Measurements from ENCODE around the gene KDM7A.

Gene KDM7A

DNA sequence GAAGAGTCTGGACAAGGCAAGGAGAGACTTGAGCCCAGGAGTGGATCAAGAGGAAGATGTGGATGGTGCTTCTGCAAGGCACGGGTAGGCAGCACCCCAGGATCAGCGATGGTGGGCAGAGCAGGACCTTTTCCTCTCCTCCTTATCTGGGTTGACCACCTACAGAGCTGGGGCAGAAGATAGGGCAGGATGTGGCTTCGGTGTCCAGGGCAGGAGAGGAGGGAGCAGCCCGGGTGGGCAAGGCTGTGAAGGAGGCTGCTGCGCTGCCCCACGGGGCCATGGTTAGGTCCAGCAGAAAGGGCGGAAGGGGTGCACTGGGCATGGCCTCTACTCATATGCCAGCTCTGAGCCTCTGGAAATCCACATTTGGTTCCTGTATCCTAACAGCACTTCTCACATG lies 94.0 kb downstream of the KDM7A start:
- DNase-seq (ENCODE audit: low spot score) = no peak

DNA sequence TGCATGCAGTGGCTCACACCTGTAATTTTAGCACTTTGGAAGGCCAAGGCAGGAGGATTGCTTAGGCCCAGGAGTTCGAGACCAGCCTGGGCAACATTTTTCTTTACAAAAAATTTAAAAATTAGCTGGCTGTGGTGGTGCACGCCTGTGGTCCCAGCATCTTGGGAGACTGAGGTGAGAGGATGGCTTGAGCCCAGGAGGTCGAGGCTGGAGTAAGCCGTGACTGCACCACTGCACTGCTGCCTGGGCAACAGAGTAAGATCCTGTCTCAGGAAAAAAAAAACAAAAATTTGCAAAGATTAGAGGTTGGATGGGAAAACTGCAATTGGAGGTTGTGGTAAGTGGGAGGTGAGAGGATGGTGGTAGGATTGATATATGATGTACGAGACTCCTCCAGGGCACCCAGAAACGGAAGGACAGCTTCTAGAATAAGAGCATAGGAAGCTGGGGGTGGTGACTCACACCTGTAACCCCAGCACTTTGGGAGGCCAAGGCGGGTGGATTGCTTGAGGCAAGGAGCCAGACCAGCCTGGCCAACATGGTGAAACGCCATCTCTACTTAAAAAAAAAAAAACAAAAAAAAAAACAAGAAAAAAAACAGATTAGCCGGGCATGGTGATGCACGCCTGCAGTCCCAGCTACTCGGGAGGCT lies 94.9 kb downstream of the KDM7A start:
- DNase-seq (ENCODE audit: low spot score) = no peak

DNA sequence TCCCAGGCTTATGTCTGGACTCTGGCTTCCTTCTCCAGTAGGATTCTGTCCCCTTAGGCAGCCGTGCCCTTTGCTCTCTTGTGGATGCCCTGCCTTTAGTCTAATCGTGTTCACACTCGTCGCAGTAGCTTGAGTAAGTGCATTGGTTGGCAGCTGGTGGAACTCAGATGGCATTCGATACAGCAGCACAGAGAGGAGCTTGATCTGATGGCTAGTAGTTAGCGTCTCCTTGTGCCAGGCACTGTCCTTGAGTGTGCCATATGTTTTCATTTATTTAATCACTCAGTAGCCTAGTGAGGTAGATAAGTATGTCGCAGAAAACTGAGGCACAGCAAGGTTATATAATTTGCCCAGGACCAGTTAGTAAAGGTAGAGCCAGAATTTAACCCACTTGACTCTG lies 95.9 kb downstream of the KDM7A start:
- no peak for DNase-seq (ENCODE audit: low spot score)

DNA sequence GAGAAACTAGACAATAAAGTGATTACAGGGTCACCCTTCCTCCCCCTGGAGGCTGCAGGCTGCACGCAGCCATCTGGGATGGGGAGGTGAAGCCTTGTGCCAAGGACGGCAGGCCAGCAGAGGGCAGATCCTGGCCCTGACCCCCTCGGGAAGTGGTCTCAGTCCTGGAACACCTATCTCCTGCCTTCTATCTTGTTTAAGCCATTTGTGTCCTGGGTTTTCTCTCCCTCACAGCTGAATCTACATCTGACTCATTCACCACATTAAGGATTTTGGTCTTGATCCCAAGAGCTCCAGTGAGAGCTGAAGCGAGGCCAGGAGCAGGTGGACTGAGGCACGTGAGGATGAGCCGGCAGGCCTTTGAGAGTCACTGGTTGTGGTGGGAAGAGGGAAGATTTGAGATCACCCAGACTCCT lies 97.7 kb downstream of the KDM7A start:
- peak; percentile 62 for DNase-seq (ENCODE audit: low spot score)

DNA sequence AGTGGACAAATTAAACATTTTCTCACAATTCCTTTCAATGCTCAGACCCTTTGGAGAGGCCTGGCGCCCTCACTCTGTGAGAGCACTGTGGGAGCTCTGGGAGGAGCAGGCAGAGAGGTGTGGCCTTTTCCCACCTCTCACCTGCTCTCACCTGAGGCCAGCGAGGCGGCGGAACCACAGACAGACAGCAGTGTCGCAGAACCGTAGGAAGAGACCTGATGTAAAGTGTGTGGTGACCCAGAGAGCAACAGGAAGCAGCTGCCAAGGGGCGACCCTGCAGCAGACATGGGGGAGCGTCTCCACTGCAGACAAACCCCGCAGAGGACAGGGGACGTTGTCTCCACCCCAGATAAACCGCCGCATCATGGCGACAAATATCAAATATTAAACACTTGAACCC lies 98.4 kb downstream of the KDM7A start:
- DNase-seq (ENCODE audit: low spot score) = no peak

DNA sequence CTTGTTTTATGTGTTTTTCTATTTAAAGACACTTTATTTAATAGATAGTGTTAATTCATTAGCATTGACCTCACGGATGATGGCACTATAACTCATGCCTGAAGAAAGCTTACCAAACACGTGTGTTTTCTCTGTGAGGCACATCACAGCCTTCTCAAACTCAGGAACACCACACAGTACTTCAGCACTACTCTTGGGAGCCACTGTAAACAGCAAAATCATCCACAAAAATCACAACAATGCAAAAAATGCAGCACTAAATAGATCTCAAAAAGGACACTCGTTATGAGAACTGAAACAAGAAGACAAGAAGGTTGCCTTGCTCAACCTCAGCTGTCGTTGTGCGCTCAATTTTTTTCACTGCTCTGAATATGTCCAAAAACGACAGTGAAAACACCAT lies 102.0 kb downstream of the KDM7A start:
- DNase-seq (ENCODE audit: low spot score) = no peak

DNA sequence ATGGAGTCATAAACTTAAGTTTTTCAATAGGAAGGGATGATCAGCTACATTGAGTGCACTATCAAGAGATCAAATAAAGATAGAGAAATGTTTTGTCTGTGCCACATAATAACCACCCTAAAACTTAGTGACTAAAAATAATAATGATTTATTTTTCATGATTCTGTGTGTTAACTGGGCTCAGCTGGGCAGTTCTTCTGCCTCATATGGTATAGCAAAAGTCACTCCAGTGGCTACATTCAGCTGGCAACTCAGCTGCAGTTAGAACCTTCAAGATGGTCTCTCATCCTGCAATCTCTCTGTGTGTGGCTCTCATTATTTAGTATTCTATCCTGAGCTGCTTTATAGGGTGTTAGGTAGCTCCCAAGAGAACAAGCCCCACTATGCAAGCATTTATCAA lies 106.2 kb downstream of the KDM7A start:
- no peak for DNase-seq (ENCODE audit: low spot score)

DNA sequence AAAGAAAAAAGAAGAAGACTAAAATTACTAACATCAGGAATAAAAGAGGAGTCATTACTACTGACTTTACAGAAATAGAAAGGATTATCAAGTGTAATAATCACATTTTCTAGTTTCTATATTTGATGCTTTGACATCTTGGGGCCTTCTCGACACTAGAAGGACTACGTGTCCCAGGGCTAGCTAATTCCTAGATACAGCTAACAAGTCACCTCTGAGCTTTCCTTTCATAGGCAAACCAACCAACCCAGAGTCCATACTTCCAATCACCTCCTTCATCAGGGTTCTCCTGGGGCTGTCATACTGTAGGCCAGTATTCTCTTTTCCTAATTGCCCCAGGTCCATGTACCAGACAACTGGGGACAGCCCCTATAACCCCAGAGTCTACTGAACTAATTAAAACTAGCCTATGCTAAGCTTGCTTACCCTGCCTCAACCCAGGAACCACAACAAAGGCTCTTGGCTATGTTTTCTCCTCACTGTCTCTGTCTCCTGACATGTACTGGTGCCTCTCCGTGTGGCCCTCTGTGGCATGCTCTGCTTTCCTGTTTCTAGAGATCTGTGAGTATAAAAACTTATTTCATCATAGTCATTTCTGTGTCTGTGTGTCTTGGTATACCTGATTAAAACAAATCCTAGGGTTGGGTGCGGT lies 107.4 kb downstream of the KDM7A start:
- DNase-seq (ENCODE audit: low spot score) = no peak

DNA sequence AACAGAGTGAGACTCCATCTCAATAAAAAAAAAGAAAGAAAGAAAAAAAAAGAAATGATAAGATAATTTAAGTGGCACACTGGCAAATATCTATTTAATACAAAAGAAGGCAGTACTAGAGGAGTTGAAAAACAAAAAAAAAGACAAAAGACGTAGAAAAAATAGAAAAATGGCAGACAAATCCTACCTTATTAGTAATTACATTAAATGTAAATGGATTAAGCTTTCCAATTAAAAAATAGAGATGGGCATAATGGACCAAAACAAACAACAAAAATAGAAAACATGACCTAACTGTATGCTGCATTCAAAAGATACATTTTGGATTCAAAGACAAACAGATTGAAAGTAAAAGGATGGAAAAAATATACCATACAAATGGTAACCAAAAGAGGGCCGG lies 108.8 kb downstream of the KDM7A start:
- DNase-seq (ENCODE audit: low spot score) = no peak

DNA sequence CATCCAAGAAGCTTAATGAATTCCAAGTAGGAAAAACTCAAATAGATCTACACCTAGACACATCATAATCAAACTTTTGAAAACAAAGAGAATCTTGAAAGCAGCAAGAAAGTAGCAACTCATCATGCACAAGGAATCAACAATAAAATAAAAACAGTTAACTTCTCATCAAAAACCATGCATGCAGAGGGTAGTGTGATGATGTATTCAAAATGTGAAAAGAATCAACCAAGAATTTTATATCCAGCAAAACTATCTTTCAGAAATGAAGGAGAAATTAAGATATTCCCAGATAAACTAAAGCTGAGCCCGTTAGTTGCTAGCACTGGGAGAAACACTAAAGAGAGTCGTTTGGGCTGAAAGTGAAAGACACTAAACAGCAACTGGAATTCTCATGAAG lies 109.7 kb downstream of the KDM7A start:
- no peak for DNase-seq (ENCODE audit: low spot score)

DNA sequence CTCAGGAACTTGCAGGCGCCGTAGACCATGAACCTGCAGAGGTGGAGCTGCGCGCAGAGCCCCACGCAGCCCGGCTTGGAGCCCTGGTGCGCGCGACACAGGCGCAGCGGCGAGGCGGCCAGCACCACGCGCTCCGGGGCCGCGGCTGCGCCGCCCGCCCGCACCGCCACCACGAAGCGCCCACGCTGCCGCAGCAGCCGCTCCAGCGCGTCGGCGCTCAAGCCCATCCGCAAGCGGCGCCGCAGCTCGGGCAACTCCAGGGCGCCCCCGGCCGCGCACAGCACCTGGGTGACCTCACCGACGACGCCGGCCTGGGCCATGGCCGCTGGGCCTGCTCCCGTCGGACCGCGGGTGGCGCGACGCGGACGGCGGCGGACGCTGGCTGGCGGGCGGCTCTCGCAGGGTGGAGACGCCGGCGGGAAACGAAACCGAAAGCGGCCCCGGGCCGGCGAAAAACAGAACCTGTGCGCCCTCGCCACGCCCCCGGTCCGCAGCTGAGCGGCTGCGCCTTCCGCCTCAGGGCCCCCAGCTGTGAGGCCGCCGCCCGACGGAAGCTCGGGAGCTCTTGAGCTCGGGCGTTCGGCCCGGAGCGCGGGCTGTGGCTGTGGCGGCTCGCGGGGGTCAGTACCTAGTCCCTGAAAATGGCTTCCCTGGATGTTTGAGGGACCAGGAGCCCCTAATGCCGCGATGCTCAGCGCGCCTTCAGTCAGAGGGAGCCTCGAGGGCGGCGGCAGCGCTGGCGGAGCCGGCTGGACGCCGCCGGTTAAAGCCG lies 114.1 kb downstream of the KDM7A start, which contains the start of gene PARP12:
TSS of gene PARP12 (minus strand) at position 424 of the 772 bp plus-strand sequence. CDS start at position 320, 104 bp downstream.
- DNase-seq (ENCODE audit: low spot score) = peak; percentile 62

DNA sequence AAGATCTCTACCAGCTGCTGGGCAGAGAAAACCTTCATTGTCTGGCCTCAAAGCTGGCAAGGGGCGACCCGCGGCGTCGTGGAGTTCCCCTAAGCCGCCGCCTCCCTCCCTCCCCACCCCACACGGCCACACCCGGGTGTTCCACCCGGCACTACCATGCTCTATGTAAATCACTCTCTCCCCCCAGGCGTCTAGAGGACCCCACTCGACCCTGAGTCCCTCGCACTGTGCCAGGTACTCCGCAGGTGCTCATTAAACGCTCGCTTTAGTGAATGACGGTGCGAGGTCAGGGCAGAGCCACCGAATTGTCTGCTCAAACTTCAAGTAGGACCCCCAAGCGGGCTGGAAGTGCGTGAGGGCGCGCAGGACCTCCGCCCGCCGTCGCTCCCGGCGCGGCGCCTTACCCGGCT lies 114.7 kb downstream of the KDM7A start:
- DNase-seq (ENCODE audit: low spot score) = no peak

DNA sequence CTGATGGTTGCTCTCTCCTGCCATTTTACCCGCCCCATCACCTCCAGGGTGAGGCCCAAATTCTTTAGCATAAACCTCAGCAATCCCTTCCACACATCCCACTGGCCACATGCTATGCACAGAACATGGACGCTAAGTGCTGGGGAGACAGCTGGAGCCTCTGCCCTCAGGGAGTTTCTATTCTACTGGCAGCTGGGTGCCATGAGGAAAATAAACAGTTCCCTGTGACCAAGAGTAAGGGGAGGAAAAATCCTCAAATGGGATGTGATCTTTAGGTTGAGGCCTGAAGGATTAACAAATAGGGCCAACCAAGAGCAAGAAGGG lies 115.2 kb downstream of the KDM7A start:
- DNase-seq (ENCODE audit: low spot score) = no peak

DNA sequence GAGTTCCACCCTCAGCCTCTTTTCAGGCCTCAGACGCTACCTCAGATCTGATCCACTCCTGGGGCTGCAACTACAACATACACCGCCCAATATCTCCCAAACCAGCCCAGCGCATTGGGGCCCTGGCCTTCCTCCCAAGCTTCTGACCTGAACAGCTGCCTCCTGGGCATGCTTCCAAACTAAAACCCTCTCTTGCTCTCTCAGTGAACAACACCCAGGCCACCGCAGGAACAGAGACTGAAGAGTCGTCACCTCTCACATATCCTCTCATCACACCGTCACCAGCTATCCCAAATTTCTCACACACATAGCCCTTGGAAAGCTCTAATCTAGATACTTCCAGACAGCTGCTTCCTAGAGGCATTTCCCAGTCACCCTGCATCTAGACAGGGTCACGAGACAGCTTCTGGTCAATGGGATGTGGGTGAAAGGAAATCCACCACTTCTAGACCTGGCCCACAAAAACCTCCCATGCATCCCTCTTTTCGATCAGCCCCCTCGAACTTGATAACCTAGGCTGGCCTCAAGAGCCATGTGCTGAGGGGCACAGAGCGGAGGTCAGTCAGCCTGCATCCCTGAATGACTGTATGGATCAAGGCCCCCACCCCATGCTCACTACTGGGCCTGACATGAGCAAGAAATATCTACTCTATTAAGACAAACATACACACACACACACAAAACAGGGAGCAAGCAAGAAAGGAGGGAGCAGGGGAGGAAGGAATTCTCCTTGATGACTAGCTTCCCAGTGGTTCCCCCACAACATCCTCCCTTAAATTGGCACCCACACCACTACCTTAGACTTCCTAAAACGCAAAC lies 115.8 kb downstream of the KDM7A start:
- DNase-seq (ENCODE audit: low spot score) = no peak

DNA sequence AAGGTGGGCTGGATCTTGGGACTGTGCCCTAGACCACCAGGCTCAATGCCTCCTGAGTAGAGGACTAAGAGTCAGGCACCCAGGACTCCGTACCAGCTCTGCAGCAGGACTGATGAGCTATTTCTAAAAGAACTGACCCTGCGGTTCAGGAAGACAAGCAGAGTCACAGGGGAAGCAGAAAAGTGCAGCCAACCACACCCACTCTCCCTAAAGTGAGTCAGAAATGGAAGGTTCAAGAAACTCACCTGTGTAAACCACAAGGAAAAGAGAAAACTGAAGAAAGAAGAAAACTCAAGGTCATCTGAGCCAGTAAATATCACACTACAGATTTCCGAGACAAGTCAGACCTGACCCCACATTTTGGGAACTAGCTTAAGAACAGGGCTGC lies 116.5 kb downstream of the KDM7A start:
- no peak for DNase-seq (ENCODE audit: low spot score)

DNA sequence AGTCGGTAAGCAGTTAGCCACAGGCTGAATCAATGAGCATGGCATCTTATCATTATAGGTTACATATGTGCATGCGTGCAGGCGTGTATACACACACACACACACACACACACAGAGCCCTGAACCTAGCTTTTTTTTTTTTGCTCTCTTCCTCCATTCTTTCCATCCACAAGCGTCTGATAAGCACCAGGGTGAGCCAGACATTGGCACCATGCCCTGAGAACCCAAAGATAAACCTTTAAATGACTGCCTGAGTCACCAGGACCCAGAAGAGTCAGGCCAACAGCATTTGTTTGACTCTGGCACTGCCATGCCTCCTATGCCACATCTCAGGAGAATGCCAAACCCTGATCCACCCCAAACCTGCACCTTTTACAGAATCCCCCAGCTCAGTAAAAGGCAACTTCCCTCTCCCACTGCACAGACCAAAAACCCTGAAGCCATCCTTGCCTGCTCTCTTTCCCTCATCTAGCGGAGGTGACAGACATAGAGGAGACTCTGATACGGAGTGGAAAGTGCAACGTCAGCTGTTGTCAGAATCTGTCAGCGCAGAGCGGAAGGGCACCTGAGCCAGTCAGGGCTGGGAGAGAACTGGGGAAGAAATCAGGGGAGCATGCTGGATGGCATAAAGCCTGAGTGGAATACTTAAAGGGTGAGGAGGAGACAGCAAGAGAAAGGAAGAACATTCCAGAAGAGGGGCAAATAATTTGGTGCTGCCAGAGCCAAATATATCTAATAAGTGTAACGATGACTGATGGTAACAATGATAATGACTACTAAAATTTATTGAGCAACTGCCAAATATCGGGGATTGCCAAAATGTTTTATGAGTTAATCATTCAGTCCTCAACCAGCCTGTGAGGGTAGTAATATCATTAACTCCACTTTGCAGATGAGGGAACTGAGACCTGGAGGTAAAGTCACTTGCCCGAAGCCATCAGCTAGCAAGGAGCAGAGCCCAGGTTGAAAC lies 117.2 kb downstream of the KDM7A start:
- no peak for DNase-seq (ENCODE audit: low spot score)

DNA sequence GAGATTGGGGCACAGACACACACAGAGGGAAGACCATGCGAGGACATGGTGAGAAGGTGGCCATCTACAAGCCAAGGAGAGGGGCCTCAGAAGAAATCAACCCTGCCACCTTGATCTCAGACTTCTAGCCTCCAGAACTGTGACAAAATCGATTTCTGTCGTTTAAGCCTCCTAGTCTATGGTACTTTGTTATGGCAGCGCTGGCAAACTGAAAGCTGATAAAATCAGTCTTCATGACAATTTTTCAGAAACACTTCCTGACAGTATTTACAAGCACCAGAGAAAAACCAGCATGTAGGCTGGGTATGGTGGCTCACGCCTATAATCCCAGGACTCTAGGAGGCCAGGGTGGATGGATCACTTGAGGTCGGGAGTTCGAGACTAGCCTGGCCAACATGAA lies 118.3 kb downstream of the KDM7A start:
- DNase-seq (ENCODE audit: low spot score) = no peak

DNA sequence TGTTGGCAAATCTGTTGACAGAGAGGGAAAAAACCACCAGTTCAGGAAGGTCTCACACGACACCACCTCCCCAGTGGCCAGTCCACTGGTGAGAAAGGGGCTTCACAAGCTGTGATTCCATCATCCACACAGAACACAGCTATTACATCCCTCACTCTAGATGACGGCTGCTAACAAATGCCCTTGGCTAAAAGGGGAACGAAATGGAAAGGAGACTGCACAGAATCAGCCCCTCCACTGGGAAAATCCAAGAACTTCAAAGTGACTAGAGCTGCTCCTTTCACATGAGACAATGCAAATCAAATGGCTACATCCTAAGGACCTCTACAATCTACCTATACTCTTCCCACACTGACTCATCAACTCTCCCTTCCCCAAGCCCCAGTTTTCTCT lies 119.6 kb downstream of the KDM7A start:
- no peak for DNase-seq (ENCODE audit: low spot score)

DNA sequence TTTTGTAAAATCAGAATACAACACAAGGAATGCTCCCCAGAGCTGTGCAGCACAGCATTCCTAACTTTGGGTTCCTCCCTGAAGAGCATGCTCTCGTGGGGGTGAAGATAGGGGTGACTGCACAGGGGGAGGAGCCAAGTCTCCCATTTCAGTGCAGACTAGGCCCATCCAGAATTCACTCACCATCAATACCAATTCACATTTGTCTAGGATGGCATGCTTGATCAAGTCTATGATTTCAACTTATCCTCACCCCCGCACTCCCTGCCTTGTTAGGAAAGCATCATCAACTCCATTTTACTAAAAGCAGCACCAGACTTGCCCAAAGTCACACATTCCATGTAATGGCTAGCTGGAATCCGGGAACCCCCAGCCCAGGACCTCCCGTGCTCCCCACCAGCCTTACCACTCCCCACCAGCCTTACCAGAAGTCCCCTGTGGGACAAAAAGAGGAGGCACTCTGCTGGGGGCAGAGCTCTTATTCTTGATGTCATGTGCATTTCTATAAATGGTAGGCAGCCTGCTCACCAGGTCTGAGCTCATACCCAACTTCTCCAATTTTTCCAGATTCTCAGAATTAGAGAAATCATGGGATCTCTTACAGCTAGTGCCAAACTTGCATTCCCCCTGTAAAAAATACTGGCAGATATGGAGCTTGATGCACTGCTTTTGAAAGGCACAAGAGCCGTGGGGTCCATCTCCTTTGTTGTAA lies 120.2 kb downstream of the KDM7A start:
- no peak for DNase-seq (ENCODE audit: low spot score)

DNA sequence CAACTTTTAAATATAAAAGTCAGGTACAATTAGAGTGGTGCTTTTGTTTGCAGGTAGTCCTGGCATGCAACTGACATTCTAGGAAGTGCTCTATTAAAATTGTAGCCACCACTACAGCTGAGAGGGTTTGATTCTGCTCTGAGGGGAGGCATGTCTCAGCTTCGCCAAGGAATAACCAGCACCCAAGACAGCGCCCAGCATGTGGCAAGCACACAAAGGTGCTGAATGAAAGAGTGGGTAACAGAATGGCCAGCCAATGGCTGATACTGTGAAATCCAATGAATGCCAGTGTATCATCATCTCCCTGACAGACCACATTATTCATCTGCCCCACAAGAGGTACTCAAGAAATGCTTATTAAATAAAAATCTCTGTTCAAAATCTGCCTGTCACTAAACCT lies 121.0 kb downstream of the KDM7A start:
- no peak for DNase-seq (ENCODE audit: low spot score)

DNA sequence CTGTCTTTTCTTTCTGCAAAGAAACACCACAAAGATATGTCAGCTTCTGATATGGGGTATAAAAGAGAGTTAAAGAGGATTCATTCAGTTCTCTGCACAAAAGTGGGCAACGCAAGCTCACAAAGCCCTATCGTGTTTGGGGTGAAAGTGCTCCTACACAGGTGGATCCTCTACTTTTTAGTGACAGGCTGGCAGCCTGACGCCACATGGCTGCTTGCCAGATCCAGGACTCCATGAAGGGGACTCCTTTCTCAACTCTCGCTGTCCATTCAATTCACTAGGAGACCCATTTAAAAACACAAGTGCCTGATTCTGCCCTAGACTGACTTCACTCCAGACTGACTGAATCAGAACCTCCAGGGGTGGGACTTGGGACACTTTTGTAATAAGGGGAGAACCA lies 122.0 kb downstream of the KDM7A start:
- no peak for DNase-seq (ENCODE audit: low spot score)
